NCI-H1930 (cell line): ENCODE data around the gene ACSS1.

ENCODE experiments used
- DNase-seq, 2 experiments: peaks; one replicate each; lab custom pipeline; 2025; lab: John Stamatoyannopoulos, UW

Gene ACSS1

DNA sequence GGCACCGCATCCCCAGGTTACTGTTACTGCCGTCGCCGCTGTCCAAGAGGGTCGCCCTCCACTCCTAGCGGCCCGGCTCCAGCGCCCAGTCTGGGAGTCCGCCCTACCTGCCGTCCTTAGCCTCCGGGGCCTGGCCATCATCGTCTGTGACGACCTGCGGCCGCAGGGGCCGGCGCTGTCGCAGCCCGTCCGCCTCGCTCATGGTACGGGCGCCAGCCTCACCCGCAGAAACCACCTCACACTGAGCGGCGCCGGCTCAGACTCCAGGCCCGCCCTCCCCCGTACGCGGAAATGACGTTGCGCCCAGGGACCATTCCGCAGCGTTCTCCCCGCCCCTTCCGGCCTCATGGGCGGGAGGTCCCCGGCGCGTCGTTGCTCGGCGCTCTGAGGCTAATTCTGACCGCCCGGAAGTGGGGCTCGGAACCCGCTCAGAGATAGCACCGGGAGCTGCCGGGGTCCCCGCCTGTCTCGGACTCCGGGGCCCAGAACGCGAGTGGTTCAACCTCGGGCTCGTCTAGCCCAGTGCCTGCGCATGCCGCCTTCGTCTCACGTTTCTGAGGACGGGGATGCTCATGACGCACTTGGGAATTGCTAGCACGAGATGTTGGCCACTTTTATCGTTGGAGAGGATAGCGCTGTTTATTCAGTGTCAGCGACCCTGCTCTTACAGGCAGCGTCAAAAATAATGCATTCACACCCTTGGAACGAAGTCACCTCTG lies 65.3 kb downstream of the ACSS1 start, which contains the start of gene APMAP:
Gene APMAP, minus strand, starts transcription at position 265 of the 719 bp plus-strand sequence. Its CDS starts 63 bp downstream, at position 202.
- DNase-seq: peak; percentile 89 to 94

DNA sequence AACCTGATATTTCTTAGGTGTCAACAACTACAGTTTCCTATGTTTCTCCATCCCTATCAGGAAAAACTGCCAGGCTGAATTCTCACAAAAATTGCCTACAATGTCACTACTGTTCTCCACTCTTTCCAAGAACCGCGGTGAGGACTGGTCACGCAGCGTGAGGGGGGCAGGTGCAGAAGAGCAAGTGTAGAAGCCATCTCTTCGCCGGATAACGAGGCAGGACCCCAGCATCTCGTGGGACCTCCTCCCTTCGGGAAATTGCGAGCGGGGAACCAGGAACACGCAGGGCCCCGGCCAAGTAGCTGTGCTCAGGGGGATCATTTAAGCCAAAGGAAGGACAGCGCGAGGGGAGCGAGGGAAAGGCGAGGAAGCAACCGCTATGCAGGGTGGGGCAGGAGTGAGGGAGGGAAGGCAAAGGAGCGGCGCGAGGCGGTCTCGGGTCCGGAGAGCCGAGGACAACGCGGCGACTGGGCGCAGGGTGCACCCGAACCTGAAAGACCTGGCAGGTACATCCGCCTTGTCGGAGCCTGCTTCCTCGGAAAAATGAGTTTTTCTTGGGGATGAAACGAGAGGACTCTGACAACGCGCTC lies 65.9 kb downstream of the ACSS1 start:
- DNase-seq: no peak

DNA sequence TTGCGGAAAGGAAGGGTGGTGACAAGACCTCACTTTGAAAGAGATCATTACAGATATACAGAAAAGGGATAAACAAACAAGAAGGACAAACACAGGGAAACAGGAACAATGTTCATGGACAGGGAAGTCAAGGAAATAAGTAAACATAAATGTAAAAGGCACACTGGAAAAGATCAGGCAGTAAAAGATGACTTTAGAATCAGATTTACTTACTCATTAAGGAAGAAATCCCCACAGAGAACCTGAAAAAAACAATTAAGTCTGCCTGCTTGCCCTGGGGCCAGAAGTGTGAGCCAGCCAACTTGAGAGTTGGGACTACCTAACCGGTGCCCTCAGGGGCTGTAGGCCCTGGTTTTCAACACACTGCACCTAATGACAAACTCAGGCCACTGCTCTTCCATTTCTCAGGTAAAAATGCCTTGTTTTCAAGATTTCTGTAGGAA lies 67.1 kb downstream of the ACSS1 start:
- no peak for DNase-seq

DNA sequence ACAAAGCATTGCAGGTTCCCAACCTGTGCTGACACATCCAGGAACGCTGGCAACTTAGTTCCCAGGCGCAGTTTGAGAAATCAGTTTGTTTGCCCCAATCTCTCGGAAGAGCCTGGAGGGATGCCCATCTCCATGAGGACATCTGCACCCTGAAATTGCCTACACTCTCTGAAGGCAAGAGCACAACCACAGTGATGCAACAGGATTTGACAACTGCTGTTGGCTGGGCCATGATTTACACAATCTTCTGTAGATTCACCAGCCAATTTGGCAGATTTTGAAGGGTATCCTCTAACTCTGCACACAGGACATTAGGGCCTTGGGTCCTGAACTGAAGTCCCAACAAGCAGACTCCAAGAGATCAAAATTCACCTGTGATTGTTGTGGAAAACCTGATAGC lies 68.8 kb downstream of the ACSS1 start:
- DNase-seq: no peak

DNA sequence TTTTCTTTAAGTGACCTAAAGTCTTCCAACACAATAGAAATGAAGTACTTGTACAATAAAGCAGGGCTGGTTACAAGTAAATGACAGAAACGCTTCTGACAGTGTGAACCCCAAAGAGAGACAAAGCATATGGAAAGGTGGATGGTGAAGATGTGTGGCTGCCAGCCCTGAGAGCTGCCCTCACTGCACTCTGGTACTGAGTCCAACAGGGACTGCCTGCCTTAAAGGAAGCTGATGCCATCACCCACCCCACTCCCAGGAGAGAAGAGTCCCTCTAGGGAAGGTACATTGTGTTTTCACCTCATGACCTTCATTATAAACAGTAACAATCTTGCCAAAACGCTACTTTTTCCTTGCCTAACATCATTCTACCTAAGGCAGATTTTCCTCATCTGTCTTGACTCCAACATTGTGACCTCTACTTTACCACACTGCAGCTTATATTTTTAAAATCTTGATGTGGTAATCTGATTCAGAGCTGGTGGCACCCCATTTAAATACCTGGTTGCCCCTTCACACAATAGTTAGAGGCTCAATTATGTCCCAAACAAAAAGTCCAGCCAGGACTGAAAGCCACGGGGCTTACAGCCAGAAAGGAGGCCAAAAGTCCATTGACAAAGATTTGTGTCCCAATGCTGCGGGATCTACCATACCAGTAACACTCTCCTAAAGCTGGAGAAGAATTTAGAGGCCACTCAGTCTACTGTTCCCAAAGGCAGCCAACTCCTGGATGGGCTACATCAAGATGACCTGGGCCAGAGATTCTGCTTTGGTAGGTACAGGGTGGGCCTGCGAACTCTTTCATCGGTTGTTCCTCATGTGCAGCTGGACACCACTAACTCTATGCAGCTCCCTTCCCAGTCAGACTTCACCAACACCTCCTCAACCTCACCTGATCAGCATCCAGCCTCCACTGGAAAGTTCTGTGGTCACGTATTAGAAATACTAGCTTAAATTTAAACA lies 69.8 kb downstream of the ACSS1 start:
- DNase-seq: no peak

DNA sequence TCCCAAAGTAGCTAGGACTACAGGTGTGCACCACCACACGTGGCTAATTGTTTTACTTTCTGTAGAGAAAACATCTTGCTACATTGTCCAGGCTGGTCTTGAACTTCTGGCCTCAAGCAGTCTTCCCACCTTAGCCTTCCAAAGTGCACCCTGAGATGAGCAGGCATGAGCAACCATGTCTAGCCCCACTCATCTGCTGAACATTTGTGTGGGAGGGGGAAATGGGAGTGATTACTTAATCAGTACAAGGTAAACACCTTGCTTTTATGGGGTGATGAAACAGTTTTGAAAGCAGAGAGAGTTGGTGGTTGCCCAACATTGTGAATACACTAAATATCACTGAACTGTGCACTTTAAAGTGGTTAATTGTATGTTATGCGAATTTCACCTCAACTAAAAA lies 70.7 kb downstream of the ACSS1 start:
- no peak for DNase-seq

DNA sequence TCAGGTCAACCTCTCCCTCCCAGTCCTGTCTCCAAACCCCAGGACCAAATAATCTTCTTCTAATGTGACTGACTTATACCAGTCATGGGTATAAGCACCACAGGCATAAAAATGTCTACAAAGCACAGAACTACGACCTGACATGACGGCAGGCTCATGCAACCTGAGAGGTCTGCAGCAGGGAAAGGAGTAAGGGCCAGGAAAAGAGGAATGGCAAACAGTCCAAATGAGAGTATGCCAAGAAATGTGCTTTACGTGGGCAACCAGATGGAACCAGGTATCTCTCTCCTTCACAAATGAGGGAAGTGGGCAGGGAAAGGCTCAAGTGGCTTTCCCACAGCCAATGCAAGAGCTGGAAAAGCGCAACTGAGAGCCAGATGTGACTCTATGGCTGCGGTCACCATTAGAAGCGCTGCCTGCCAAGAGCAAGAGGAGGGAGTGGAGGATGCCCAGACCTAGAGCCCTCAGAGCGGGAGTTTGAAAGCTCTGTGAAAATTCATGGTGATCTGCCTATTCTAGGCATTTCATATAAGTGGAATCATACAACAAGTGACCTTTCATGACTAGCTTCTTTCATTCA lies 71.4 kb downstream of the ACSS1 start:
- no peak for DNase-seq

DNA sequence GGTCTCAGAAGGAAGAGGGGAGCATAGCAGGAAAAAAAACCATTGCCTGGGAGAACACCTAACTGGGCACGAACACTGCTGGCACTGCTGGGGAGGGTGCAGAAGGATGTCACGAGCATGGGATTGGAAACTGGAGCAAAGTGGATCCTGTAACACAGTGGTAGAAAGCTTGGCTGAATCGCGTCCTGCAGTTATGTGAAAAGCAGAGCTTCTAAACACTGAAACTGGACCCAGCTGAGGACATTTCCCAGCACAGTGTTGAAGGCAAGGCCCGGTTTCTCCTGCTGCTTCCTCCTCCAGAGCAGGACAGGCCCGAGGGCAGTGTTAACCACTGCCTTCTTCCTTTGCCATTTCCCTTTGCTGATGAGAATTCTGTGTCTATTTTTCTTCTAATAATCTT lies 72.1 kb downstream of the ACSS1 start:
- DNase-seq: no peak

DNA sequence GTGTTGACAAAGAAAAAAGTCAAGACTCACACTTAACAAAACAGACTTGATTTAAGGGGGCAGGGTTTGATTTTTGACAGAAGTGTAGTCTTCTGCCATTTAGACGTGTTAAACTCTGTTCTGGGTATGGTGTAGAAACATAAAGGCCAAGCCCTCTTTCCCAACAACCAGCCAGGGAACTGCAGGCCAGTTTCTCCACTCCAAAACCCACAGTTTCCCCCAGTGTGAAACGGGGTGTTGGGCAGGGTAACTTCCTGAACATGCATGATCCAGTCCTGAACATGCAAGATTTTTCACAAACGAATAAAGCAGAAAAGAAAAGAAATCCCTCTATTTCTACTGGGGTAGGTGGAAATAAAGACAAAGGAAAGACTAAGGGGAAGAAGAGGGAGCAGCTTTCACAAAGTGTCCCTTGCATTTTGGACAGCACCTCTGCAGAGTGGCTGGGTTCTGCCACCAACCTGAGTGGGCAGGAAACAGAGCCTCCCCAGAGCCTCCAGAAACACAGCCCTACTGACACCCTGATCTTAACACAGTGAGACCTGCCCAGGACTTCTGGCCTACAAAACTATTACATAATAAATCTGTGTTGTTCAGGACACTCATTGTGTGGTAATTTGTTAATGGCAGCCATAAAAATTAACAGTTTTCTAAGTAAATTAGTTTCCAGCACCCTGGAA lies 72.8 kb downstream of the ACSS1 start:
- DNase-seq: no peak

DNA sequence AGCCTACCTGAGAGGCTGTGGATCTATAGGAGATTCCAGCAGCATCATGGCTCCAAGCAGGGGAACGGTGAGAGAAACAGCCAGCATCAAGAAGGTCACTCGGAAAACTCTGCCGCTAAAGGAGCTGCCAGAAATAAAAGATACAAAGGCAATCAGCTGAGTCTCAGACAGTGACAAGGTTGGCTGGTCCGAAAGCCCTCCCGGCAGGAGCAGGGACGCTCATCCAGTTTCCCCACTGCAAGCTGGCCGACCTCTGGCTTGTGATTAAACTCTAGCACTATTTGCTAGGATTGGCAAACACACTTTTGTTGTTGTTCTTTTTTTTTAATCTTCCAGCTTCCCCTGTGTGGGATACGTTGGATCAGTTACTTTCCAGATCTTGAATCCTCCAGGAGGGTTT lies 74.0 kb downstream of the ACSS1 start:
- no peak for DNase-seq

DNA sequence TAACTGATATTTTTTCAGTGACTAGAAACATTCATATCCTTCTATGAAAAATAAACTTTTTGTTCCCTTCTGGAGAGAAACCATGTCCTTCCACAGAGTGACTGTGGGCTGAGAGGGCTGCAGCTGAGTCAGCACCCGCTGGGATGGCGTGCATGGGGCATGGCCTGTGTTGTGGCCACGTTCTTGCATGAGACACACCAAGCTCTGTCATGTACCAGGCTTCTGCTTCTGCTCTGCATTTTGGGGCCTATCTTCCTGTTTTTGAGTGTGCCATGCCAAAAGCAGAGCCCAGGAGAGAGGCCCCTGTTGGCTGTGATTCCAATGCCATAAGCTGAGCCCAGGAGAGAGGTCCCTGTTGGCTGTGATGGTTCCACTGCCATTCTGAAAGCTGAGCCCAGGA lies 76.1 kb downstream of the ACSS1 start:
- DNase-seq: no peak

DNA sequence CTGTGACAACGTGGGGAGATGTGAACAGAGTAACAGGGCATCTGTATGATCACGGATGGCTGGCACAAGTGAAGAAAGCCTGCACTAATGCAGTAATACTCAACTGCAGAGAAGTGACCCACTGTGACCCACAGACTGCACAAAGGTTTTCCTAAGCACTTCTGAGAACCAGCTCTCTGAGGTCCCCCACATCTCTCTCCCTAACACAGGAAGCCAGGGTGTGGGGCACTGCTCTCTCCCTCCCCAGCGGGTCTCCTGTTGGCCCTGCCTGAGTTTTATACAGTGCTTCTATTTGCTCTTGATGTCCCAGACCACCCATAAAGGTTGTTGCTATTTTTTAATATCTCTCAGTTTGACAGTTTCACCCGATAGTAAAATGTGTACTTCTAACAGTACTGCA lies 76.7 kb downstream of the ACSS1 start:
- no peak for DNase-seq

DNA sequence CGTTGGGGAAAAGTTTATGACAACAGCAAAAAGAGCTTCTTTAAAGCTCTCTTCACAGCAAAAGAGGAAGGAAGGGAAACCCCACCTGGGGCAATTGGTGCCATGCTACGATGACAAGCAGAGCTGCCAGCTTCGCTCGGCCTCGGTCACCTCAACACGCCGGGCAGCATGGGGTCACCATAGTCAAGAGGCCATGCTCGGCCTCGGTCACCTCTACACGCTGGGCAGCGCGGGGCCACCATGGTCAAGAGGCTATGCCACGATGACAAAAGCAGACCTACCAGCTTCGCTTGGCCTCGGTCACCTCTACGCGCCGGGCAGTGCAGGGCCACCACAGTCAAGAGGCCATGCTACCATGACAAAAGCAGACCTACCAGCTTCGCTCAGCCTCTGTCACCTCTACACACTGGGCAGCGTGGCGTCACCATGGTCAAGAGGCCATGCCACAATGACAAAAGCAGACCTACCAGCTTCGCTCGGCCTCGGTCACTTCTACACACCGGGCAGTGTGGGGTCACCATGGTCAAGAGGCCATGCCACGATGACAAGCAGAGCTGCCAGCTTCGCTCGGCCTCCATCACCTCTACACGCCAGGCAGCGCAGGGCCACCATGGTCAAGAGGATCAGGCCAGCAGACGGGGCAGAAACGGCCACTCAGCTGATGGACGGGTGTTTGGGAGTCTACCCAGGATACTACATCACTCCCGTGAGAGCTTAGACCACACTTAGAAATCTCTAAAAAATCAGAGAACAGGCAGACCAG lies 77.5 kb downstream of the ACSS1 start:
- DNase-seq: no peak

DNA sequence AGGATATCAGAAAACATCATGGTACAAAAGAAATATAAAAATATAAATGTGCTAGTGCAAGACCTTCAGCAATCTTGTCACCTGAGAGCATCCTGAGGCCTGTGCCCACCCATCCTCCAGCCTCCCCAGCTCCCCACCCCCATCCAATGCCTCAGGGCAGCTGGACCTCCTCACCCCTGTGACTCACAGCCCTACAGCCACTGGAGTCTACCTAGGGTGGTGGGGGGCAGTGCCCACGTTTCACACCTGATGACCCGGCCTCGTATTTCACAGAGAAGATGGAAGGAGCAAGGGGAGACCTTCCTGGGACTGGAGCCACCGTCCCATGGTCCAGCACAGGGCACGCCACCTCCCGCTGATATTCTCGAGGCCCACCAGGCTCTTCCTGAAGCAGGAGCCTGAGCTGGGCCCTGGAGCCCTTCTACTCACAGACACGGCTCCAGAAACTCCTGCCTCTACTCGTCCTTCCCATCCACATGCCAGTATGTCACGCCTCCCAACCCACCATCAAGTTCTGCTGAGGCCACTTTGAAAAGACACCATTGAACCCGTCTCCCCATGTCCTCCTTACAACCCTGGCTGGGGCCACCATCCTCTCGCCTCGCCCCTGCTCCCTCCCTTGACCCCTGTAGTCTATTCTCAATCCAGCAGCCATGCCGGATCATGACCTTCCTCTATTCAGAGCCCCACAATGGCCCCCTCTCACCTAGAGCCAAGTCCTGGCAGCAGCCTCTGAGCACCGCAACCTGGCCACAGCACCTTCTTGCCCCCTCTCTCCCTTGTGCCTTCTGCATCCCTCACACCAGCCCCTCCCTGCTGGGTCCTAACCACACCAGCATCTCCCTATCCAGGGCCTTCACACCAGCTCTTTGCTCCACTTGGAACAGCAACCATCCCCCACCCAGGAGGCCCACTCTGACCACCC lies 78.6 kb downstream of the ACSS1 start:
- no peak for DNase-seq

DNA sequence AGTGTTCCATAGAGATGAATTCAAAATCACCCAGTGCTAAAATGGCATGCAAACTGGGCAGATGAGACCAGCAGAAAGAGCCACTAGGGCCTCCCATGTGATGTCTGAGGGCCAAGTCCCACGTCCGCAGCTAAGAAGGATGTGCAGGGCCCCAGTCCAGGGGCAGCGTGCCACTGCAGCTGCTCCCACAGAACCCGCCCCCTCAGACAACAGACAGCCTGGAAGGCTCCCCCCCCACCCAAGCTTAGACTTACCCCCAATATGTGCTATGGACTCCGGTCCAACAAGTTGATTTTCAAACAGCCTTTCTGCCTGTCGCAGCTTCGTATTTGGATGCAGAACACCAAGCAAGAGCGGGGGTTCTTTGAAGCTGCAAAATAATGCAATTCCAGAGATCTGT lies 79.4 kb downstream of the ACSS1 start:
- DNase-seq: no peak

DNA sequence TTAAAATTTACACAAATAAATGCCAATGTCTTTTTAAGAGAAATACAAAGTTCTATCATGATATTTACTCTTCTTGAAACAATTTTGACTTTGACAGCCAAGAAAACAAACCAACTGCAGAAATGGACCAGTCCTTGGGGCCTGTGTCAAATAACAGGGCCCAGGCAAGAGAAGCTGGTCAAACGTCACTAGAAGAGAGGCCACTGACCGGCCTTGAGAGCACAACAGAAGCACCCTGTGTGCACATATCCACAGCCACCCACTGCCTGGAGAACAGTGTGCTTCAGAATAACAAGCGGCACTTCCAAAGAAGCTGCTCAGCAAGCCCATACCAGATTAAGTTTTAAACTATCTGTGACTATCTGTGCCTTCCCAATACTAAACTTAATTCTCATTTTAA lies 80.1 kb downstream of the ACSS1 start:
- no peak for DNase-seq

DNA sequence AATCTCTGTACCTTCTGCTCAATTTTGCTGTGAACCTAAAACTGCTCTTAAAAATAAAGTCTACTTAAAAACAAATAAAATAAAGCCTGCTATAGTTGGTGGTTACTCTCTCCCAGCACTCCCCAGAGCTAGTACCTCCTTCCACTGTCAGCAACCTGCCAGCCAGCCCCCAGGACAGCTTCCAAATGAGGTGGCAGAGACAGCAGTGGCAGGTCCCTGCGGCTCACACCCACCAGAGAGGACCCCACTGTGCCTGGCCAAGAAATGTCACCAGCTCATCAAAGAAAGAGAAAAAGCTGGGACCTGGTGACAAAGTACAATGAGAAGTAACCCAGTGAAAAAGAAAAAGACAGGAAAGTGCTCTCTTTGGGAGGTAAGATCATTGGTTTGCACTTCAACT lies 80.6 kb downstream of the ACSS1 start:
- DNase-seq: no peak

DNA sequence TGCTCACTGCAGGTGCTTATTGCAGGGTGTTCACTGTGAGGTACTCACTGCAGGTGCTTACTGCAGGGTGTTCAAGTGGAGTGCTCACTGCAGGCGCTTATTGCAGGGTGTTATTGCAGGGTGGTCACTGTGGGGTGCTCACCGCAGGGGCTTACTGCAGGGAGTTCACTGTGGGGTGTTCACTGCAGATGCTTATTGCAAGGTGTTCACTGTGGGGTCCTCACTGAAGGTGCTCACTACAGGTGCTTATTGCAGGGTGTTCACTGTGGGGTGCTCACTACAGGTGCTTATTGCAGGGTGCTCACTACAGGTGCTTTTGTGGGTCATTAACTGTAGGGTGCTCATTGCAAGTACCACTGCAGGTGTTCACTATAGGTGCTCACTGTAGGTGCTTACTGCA lies 85.6 kb downstream of the ACSS1 start:
- DNase-seq: no peak

DNA sequence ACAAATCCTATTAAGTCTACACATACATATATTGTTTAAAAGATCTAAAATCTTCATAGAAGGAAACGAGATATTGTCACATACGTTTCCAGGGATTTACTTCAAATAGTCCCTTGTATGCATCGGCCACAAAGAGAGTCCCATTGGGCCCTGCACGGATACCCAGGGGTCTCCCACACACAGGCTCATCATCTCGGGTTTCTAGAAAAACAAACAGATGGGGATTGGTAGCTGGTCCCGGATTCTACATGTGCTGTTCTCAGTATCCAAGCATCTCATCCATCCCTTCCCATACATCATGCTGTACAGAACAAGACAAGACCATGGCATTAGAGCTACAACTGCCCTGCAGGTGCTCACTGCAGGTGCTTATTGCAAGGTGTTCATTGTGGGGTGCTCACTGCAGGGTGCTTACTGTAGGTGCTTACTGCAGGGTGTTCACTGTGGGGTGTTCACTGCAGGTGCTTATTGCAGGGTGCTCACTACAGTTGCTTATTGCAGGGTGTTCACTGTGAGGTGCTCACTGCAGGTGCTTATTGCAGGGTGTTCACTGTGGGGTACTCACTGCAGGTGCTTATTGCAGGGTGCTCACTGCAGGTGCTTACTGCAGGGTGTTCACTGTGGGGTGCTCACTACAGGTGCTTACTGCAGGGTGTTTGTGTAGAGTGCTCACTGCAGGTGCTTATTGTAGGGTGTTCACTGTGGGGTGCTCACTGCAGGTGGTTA lies 86.4 kb downstream of the ACSS1 start:
- DNase-seq: no peak
